ENCODE data around the gene CSTB.

Gene CSTB

GRCh38 chr21:43769325-43769958, 6.7 kb downstream of the CSTB start:
- DNase-seq (ENCODE audit: low read depth in 3 of 3, low spot score in 1 of 3): no peak

- DNase-seq (ENCODE audit: low read depth in 3 of 3, low spot score in 1 of 3): no peak
Measured at GRCh38 chr21:43768868-43769167, 7.3 kb downstream of the CSTB start.

DNA sequence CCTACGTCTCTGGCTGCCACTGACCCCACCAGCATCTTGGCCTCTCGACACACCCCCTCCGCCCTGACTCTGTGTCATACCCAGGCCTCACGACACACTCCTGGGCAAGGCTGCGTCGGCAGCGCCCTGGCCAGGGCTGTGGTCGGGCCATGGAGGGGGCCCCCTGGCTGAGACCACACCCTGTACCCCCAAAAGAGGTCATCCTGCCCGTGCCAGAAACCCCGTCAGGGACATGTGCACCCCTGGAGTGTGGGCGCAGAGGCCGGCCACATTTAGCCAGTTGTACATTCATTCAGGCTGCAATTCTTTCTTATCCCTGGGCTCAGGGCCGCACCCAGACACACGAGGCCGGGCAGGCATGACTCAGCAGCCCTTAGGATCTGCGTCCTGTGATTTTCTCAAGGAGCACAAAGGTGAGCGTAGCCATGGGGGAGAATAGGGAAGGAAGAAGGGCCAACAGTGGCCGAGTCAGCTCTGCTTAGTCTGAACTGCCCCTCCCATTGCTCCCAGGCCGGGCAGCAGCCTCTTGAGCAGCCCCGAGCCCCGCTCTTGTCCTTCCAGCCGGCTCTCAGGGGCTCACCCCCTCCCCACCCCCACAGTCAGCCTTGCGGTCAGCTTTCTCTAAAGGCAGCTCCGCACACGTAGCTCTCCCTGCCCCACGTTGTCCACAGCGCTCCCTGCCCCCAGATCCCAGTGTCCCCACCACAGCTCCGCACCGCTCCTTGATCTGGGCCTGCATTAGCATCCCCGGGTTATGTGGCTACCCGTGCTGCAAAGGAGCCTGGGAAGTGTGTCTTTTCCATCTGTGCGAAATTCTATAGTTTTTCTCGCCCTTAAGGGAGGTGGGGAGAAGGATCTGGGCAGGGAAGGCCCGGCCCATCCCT, 7.9 kb downstream of the CSTB start:
- no peak for DNase-seq (ENCODE audit: low read depth in 3 of 3, low spot score in 1 of 3)

DNA sequence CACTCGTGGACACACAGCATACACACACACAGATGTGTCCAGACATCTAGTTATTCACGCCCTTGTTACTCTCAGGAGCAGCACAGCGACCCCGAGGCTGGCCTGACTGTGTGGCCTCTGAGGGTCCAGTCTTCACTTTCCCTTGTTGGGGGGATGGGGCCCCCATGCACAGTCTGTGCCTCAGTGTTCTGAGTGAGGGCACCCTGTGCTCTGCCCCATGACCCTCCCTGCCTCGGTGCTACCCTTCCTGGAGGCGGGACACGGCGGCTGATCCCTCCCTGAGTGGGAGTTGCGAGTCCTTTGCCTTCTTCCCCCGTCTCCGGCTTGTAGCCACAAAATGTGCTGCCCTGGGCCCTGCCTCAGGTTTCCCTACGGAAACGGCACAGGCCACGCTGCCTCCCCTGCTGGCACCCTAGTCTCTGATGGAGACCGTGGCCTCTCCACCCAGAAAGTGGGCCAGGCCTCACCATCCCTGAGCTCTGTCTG, 8.6 kb downstream of the CSTB start:
- no peak for DNase-seq (ENCODE audit: low read depth in 3 of 3, low spot score in 1 of 3)

- DNase-seq (ENCODE audit: low read depth in 3 of 3, low spot score in 1 of 3): no peak
Measured at GRCh38 chr21:43766734-43767497, 9.2 kb downstream of the CSTB start.

GRCh38 chr21:43764576-43765495, 11.3 kb downstream of the CSTB start:
- no peak for DNase-seq (ENCODE audit: low read depth in 3 of 3, low spot score in 1 of 3)

GRCh38 chr21:43763901-43764523, 12.1 kb downstream of the CSTB start:
- DNase-seq (ENCODE audit: low read depth in 3 of 3, low spot score in 1 of 3): no peak

GRCh38 chr21:43762303-43763128, 13.6 kb downstream of the CSTB start:
- DNase-seq (ENCODE audit: low read depth in 3 of 3, low spot score in 1 of 3): no peak

DNA sequence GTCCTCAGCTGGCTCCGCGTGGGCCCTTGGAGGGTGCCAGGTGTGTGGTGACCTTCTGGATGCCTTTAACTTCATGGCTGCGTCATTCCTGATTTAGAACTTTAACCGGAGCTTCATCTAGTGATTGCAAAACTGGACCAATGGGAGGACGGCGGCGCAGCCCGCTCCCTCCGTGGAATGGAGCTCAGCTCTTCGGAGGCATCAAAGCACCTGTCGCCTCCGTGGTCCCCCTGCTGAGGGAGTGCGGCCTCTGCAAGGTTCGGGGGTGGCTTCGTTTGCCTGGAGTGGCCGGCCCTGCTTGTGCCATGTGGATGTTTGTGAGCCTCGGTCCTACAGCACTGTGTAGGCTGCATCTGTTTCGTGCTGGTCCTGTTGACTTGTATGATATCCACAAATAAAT, 14.2 kb downstream of the CSTB start:
- DNase-seq (ENCODE audit: low read depth in 3 of 3, low spot score in 1 of 3): no peak

- no peak for DNase-seq (ENCODE audit: low read depth in 3 of 3, low spot score in 1 of 3)
Measured at GRCh38 chr21:43760391-43760958, 15.6 kb downstream of the CSTB start.

- no peak for DNase-seq (ENCODE audit: low read depth in 3 of 3, low spot score in 1 of 3)
Measured at GRCh38 chr21:43759651-43760050, 16.5 kb downstream of the CSTB start.

DNA sequence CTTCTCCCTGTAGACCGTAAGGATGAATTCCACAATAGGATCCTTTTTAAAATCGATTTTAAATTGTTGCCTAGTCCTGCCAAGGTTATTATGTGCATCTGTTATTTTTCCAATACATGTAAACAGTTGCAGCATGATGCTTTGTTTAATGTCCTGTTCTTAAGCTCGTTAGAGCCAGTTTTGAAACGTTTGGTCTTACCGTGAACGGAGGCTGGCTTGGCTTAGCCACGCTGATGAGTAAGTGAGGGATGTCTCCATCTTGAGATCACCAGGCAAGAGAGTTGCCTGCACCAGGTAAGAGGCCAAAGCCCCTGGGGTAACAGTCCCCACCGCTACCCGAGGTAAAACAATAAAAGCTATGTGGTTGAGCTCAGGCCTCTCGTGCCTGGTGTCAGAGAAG, 17.3 kb downstream of the CSTB start:
- DNase-seq (ENCODE audit: low read depth in 3 of 3, low spot score in 1 of 3): no peak

GRCh38 chr21:43758111-43758641, 17.9 kb downstream of the CSTB start:
- no peak for DNase-seq (ENCODE audit: low read depth in 3 of 3, low spot score in 1 of 3)

DNA sequence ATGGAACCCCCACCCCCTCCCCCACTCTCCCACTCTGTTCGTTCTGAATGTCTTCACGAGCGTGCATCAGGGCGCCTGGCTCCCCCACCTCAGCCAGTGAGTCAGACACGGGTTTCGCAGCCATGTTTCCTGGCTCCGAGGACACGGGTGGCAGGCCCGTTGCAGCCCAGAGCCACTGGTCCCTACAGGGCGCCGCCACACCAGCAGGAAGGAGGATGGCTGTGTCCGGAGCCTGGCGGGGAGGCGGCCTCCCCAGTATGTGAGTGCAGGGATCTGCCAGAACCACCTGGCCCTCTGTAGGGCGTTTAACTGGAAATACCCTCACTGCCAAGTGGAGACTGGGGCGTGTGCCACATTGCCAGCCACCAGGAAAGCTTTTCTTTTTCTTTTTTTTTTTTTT, 18.5 kb downstream of the CSTB start:
- DNase-seq (ENCODE audit: low read depth in 3 of 3, low spot score in 1 of 3): no peak

- no peak for DNase-seq (ENCODE audit: low read depth in 3 of 3, low spot score in 1 of 3)
Measured at GRCh38 chr21:43755820-43756594, 20.1 kb downstream of the CSTB start.

DNA sequence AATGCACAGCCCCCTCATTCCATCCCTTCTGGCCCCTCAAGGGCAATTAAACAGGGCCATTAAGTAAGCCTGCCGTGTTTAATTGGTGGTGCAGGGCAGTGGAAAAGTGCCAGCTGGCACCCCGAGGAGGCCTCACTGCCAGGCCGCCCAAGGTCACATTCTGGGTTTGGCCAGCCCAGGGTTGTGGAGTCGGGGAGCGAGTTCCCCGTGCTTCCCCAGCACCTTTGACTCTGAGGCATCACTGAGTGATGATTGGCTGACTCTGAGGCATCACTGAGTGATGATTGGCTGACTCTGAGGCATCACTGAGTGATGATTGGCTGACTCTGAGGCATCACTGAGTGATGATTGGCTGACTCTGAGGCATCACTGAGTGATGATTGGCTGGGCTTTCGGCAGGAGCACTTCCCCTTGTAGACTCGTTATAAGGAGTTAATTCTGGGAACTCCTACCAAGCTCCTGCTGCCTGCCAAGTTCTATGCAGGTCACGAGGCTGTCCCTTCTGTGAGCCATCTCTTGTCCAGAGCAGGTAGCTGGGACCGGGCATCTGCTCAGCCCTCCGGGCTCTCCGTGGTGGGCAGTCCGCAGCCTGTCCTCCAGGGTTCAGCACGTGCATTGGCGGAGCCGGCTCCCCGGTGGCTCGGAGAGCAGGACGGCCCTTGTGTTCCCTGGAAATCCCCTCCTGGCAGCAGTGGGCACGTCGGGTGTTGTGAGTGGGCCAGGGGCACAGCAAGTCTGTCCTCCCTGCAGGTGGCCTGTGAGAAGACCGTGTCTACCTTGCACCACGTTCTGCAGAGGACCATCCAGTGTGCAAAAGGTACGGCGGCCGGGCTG, 20.9 kb downstream of the CSTB start:
- no peak for DNase-seq (ENCODE audit: low read depth in 3 of 3, low spot score in 1 of 3)

DNA sequence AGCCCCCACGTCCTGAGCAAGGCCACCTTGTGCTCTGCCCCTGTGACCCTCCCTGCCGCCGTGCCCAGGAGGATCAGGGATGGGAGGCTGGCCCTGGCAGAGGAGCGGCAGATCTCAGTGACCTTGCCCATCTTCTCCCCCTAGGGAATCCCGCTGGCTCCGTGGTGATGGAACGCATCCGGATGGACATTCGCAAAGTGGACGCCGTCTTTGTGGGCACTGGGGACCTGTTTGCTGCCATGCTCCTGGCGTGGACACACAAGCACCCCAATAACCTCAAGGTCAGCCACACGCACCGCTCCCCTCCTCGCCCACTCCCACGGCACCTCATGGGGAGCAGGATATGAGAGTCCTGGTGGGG, 22.7 kb downstream of the CSTB start:
- no peak for DNase-seq (ENCODE audit: low read depth in 3 of 3, low spot score in 1 of 3)
